Measurements from ENCODE around the gene MRC2.
A peak's percentile ranks its signal among the peaks of the same experiment; 100 is the strongest.

The MRC2 gene

GRCh38 chr17:62648956-62649294 is 21.5 kb downstream of the MRC2 start:
- TF ChIP-seq YY1 (IDR thresholded peaks at IDR 0.05; ENCODE audit: low read depth) (no peak), CEBPB (IDR thresholded peaks at IDR 0.05) (no peak), REST (IDR thresholded peaks at IDR 0.05; ENCODE audit: low read depth) (no peak), TEAD4 (IDR thresholded peaks at IDR 0.05) (no peak), EGR1 (IDR thresholded peaks at IDR 0.05) (no peak), USF1 (IDR thresholded peaks at IDR 0.05) (no peak), MAX (IDR thresholded peaks at IDR 0.05) (no peak), CREB1 (IDR thresholded peaks at IDR 0.05; ENCODE audit: low read depth) (no peak)

- TF ChIP-seq REST (IDR thresholded peaks at IDR 0.05; ENCODE audit: low read depth): no peak
Observed at GRCh38 chr17:62649570-62649969, 22.1 kb downstream of the MRC2 start.

- TF ChIP-seq TEAD4 (IDR thresholded peaks at IDR 0.05) (no peak), TCF12 (IDR thresholded peaks at IDR 0.05; ENCODE audit: low read depth) (no peak)
Observed at GRCh38 chr17:62650587-62650986, 23.1 kb downstream of the MRC2 start.

- TF ChIP-seq ZBTB7A (IDR thresholded peaks at IDR 0.05; ENCODE audit: low read depth): peak; percentile 93
- TF ChIP-seq CREB1 (IDR thresholded peaks at IDR 0.05; ENCODE audit: low read depth): no peak
- TF ChIP-seq FOXM1 (IDR thresholded peaks at IDR 0.05; ENCODE audit: borderline replicate concordance, low read depth): no peak
- TF ChIP-seq TAF1 (IDR thresholded peaks at IDR 0.05; ENCODE audit: low read depth): peak; percentile 31; the same call in 1 of the 2 replicates
- 0 out of 2 replicates have a peak, but pooled peaks have one; percentile 45 for TF ChIP-seq TCF12 (IDR thresholded peaks at IDR 0.05; ENCODE audit: low read depth)
- peak; percentile 87 for TF ChIP-seq EGR1 (IDR thresholded peaks at IDR 0.05)
- no peak for TF ChIP-seq USF1 (IDR thresholded peaks at IDR 0.05)
- 0 out of 2 replicates have a peak, but pooled peaks have one; percentile 19 for TF ChIP-seq CEBPB (IDR thresholded peaks at IDR 0.05)
- TF ChIP-seq NFIC (IDR thresholded peaks at IDR 0.05): peak; percentile 79
- no peak for TF ChIP-seq REST (IDR thresholded peaks at IDR 0.05; ENCODE audit: low read depth)
- no peak for TF ChIP-seq TEAD4 (IDR thresholded peaks at IDR 0.05)
- TF ChIP-seq EP300 (IDR thresholded peaks at IDR 0.05; ENCODE audit: borderline replicate concordance): peak; percentile 51; the same call in 1 of the 2 replicates
- TF ChIP-seq YY1 (IDR thresholded peaks at IDR 0.05; ENCODE audit: low read depth): no peak
- TF ChIP-seq RAD21 (IDR thresholded peaks at IDR 0.05; ENCODE audit: low read depth): no peak
- peak; percentile 82 for TF ChIP-seq MAX (IDR thresholded peaks at IDR 0.05)
Observed at GRCh38 chr17:62652251-62653001, 25.0 kb downstream of the MRC2 start.
